Measurements from ENCODE around the gene MRFAP1. TPM values are rescaled to one million over a fixed set of nuclear protein-coding genes. Genes with fewer than 3 reads are reported as not detected.

The MRFAP1 gene
- total RNA-seq = 83.5 and 86.3 TPM in 2 replicates

GRCh38 chr4:6640292-6641163 lies at the start of gene MRFAP1:
Gene MRFAP1 (plus strand): TSS chr4:6640685. CDS start chr4:6640863, 178 bp downstream.

Other genes starting within 250 kb of the MRFAP1 start
- under 0.01 and 0.20 TPM in 2 replicates for gene PPP2R2C, start 168.1 kb upstream of the MRFAP1 start, total RNA-seq
- 7.8 and 11.0 TPM in 2 replicates for gene MAN2B2, start 65.5 kb upstream of the MRFAP1 start, total RNA-seq
- 0.20 TPM in 1 of 2 replicates, not detected in the other for gene S100P, start 53.2 kb downstream of the MRFAP1 start, total RNA-seq
- gene MRFAP1L1, start 69.2 kb downstream of the MRFAP1 start, total RNA-seq = 29.0 and 29.7 TPM in 2 replicates
- gene BLOC1S4, start 75.5 kb downstream of the MRFAP1 start, total RNA-seq = 9.4 and 11.8 TPM in 2 replicates
- 11.0 and 16.0 TPM in 2 replicates for gene KIAA0232, start 142.0 kb downstream of the MRFAP1 start, total RNA-seq

Measured in subcutaneous preadipocyte (primary cell).